ENCODE results near the gene CCDC187.

GRCh38 chr9:136346157-136346481, 42.2 kb upstream of the CCDC187 start:
- no peak for TF ChIP-seq CTCF (IDR thresholded peaks at IDR 0.05; ENCODE audit: borderline replicate concordance, extremely low read depth, low read length, poor library complexity, severe bottlenecking)
- no peak for TF ChIP-seq EZH2 (IDR thresholded peaks at IDR 0.05; ENCODE audit: borderline replicate concordance, low read depth, low read length, severe bottlenecking)
